ENCODE measurements around the gene GABRD.

DNA sequence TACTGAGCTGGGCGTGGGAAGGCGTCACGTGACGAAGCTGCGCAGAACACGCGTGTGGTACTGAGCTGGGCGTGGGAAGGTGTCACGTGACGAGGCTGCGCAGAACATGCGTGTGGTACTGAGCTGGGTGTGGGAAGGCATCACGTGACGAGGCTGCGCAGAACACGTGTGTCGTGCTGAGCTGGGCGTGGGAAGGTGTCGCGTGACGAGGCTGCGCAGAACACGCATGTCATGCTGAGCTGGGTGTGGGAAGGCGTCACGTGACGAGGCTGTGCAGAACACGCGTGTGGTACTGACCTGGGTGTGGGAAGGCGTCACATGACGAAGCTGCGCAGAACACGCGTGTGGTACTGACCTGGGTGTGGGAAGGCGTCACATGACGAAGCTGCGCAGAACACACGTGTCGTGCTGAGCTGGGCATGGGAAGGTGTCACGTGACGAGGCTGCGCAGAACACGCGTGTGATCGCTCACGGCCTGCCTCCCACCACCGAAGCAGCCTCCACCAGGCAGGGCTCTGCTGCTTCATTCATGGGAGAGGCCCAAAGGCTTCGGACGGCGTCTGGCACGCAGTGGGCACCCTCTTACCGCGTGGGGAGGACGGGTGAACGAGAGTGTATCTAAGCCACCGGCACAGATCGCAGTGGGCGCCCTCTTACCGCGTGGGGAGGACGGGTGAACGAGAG is 39.5 kb upstream of the GABRD start:
- TF ChIP-seq EZH2phosphoT487 (IDR thresholded peaks at IDR 0.05; ENCODE audit: borderline replicate concordance, low read length): no peak
- TF ChIP-seq, protein P1, sequence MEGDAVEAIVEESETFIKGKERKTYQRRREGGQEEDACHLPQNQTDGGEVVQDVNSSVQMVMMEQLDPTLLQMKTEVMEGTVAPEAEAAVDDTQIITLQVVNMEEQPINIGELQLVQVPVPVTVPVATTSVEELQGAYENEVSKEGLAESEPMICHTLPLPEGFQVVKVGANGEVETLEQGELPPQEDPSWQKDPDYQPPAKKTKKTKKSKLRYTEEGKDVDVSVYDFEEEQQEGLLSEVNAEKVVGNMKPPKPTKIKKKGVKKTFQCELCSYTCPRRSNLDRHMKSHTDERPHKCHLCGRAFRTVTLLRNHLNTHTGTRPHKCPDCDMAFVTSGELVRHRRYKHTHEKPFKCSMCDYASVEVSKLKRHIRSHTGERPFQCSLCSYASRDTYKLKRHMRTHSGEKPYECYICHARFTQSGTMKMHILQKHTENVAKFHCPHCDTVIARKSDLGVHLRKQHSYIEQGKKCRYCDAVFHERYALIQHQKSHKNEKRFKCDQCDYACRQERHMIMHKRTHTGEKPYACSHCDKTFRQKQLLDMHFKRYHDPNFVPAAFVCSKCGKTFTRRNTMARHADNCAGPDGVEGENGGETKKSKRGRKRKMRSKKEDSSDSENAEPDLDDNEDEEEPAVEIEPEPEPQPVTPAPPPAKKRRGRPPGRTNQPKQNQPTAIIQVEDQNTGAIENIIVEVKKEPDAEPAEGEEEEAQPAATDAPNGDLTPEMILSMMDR (IDR thresholded peaks at IDR 0.05; ENCODE audit: low read depth, low read length, poor library complexity, severe bottlenecking): no peak
